ENCODE results near the gene GNL3. TPM values are rescaled to one million over a fixed set of nuclear protein-coding genes. Genes with fewer than 3 reads are reported as not detected.
A peak's percentile ranks its signal among the peaks of the same experiment; 100 is the strongest.

The GNL3 gene
- total RNA-seq, 2 donors from 2014 or later, result 101 to 107 TPM

DNA sequence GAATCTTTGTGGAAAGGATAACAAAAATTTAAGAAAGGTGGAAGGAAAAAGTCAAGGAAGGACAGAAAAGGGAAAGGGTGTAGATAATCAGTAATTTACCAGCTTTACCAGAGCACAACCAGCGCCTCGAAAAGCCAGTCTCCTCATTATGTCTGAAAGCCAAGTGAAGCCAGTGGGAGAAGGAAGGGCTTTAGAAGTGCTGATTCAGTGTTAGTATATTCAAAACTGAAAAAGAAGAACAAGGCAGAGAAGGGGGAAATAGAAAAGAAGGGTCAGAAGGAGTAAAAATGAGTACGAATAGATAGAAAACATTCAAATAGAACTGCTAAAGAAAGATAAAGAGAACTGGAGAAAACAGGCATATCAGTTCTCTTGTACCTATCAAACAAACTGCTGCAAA lies 4.2 kb upstream of the GNL3 start:
- H3K4me3 Mint-ChIP-seq, result no peak overlapping the region
- no peaks in the 10 kb centered on the region for H3K9me3 Mint-ChIP-seq
- no peak overlapping the region for H3K27ac Mint-ChIP-seq
- no peak overlapping the region for H3K27ac ChIP-seq (ENCODE audit: low read depth, low read length)
- no peaks in the 10 kb centered on the region for H3K27me3 Mint-ChIP-seq (ENCODE audit: insufficient read depth)
- peaks cover 38% of the 10 kb centered on the region for H3K36me3 Mint-ChIP-seq (ENCODE audit: low read depth)
- DNase-seq, result no peak
- no peaks in the 10 kb centered on the region for H3K27me3 ChIP-seq (ENCODE audit: control insufficient read depth, insufficient read depth, low read length, poor library complexity, severe bottlenecking)
- 85 to 89% methylated on average over 3 of the region's 3 CpGs for WGBS, 2 experiments (ENCODE audit: insufficient coverage in 1 of 2, insufficient read length in 1 of 2)
- TF ChIP-seq, protein P1, sequence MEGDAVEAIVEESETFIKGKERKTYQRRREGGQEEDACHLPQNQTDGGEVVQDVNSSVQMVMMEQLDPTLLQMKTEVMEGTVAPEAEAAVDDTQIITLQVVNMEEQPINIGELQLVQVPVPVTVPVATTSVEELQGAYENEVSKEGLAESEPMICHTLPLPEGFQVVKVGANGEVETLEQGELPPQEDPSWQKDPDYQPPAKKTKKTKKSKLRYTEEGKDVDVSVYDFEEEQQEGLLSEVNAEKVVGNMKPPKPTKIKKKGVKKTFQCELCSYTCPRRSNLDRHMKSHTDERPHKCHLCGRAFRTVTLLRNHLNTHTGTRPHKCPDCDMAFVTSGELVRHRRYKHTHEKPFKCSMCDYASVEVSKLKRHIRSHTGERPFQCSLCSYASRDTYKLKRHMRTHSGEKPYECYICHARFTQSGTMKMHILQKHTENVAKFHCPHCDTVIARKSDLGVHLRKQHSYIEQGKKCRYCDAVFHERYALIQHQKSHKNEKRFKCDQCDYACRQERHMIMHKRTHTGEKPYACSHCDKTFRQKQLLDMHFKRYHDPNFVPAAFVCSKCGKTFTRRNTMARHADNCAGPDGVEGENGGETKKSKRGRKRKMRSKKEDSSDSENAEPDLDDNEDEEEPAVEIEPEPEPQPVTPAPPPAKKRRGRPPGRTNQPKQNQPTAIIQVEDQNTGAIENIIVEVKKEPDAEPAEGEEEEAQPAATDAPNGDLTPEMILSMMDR (conservative IDR thresholded peaks at IDR 0.05), result no peak
- H3K36me3 ChIP-seq (ENCODE audit: control insufficient read depth, insufficient read depth, low read length), result peaks cover 50% of the 10 kb centered on the region
- no peaks in the 10 kb centered on the region for H3K9me3 ChIP-seq (ENCODE audit: control insufficient read depth, low read length)
- H3K9ac ChIP-seq (ENCODE audit: extremely low read depth, low read length, poor library complexity, severe bottlenecking), result no peak overlapping the region
- peaks cover 10% of the 10 kb centered on the region for H3K4me1 Mint-ChIP-seq
- no peaks in the 10 kb centered on the region for H3K4me1 ChIP-seq (ENCODE audit: control insufficient read depth, insufficient read depth, low read length)
- H3K4me3 ChIP-seq (ENCODE audit: low read length), result no peak overlapping the region

GRCh38 chr3:52682016-52682415 lies 3.8 kb upstream of the GNL3 start:
- no peak overlapping the region for H3K27ac ChIP-seq (ENCODE audit: low read depth, low read length)
- no peaks in the 10 kb centered on the region for H3K9me3 ChIP-seq (ENCODE audit: control insufficient read depth, low read length)
- Mint-ChIP-seq H3K27me3 (ENCODE audit: insufficient read depth) (no peaks in the 10 kb centered on the region), H3K27ac (peak overlapping the region; percentile 24), H3K4me1 (peaks cover 14% of the 10 kb centered on the region), H3K4me3 (no peak overlapping the region), H3K36me3 (ENCODE audit: low read depth) (peaks cover 37% of the 10 kb centered on the region), H3K9me3 (no peaks in the 10 kb centered on the region)
- no peaks in the 10 kb centered on the region for H3K27me3 ChIP-seq (ENCODE audit: control insufficient read depth, insufficient read depth, low read length, poor library complexity, severe bottlenecking)
- H3K9ac ChIP-seq (ENCODE audit: extremely low read depth, low read length, poor library complexity, severe bottlenecking), result no peak overlapping the region
- no peaks in the 10 kb centered on the region for H3K4me1 ChIP-seq (ENCODE audit: control insufficient read depth, insufficient read depth, low read length)
- peaks cover 49% of the 10 kb centered on the region for H3K36me3 ChIP-seq (ENCODE audit: control insufficient read depth, insufficient read depth, low read length)
- H3K4me3 ChIP-seq (ENCODE audit: low read length), result no peak overlapping the region
- DNase-seq, result no peak
- TF ChIP-seq, protein P1 (conservative IDR thresholded peaks at IDR 0.05), result peak; percentile 43

DNA sequence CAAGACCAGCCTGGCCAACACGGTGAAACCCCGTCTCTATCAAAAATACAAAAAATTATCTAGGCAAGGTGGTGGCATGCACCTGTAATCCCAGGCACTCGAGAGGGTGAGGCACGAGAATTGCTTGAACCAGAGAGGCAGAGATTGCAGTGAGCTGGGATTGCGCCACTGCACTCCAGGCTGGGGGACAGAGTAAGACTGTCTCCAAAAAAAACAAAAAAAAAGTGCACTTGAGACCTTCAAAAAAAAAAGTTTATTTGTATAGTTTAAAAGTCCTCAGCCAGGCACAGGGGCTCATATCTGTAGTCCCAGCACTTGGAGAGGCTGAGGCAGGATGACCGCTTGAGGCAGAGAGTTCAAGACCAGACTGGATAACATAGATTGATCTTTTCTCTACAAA lies 2.2 kb upstream of the GNL3 start:
- no peak overlapping the region for H3K4me3 Mint-ChIP-seq

More for the DNA sequence above, 2.2 kb upstream of the GNL3 start:
- peaks cover 18% of the 10 kb centered on the region for H3K4me1 Mint-ChIP-seq
- Histone ChIP-seq H3K4me3 (ENCODE audit: low read length) (peak overlapping the region; percentile 88), H3K27me3 (ENCODE audit: control insufficient read depth, insufficient read depth, low read length, poor library complexity, severe bottlenecking) (no peaks in the 10 kb centered on the region), H3K9me3 (ENCODE audit: control insufficient read depth, low read length) (no peaks in the 10 kb centered on the region), H3K27ac (ENCODE audit: low read depth, low read length) (no peak overlapping the region), H3K36me3 (ENCODE audit: control insufficient read depth, insufficient read depth, low read length) (peaks cover 54% of the 10 kb centered on the region), H3K4me1 (ENCODE audit: control insufficient read depth, insufficient read depth, low read length) (no peaks in the 10 kb centered on the region), H3K9ac (ENCODE audit: extremely low read depth, low read length, poor library complexity, severe bottlenecking) (no peak overlapping the region)
- TF ChIP-seq, protein P1 (conservative IDR thresholded peaks at IDR 0.05), result no peak
- no peaks in the 10 kb centered on the region for H3K27me3 Mint-ChIP-seq (ENCODE audit: insufficient read depth)
- DNase-seq, result no peak
- H3K36me3 Mint-ChIP-seq (ENCODE audit: low read depth), result peaks cover 43% of the 10 kb centered on the region
- H3K9me3 Mint-ChIP-seq, result no peaks in the 10 kb centered on the region
- 81 to 85% methylated on average over 6 of the region's 6 CpGs for WGBS, 2 experiments (ENCODE audit: insufficient coverage in 1 of 2, insufficient read length in 1 of 2)
- no peak overlapping the region for H3K27ac Mint-ChIP-seq

All from endodermal cell (in vitro differentiated cells).